Measurements from ENCODE around the gene OR4D1. TPM values are rescaled to one million over a fixed set of nuclear protein-coding genes. Genes with fewer than 3 reads are reported as not detected.

Gene OR4D1
- total and polyA plus RNA-seq, 2 experiments from 2014 or later: not detected

GRCh38 chr17:58161566-58161965 lies 13.4 kb downstream of the OR4D1 start:
- Histone ChIP-seq H4K20me1 (ENCODE audit: insufficient read depth, poor library complexity, severe bottlenecking) (no peaks in the 10 kb centered on the region), H3K9me2 (replicated peaks; ENCODE audit: insufficient read depth) (no peaks in the 10 kb centered on the region), H3K36me3 (replicated peaks; ENCODE audit: insufficient read depth, low read depth) (no peaks in the 10 kb centered on the region), H3K4me1 (ENCODE audit: insufficient read depth) (no peaks in the 10 kb centered on the region), H3K4me3 (no peak overlapping the region), H3K27ac (no peak overlapping the region), H3K79me2 (no peaks in the 10 kb centered on the region), H3K9me3 (ENCODE audit: low read depth) (no peaks in the 10 kb centered on the region), H3K4me2 (no peak overlapping the region), H3K27me3 (peaks cover 82% of the 10 kb centered on the region), H2AFZ (no peak overlapping the region)
- DNase-seq (ENCODE audit: low spot score): no peak
- 80% methylated on average over 3 of the region's 3 CpGs for WGBS (ENCODE audit: low lambda C conversion rate, missing lambda C conversion rate)
- TF ChIP-seq CTCF (IDR thresholded peaks at IDR 0.05; ENCODE audit: poor library complexity) (no peak), EZH2phosphoT487 (IDR thresholded peaks at IDR 0.05; ENCODE audit: low read depth, severe bottlenecking, unreplicated experiment) (no peak), EZH2 (IDR thresholded peaks at IDR 0.05; ENCODE audit: borderline replicate concordance) (no peak)

GRCh38 chr17:58165981-58166380 lies 17.8 kb downstream of the OR4D1 start:
- Histone ChIP-seq H3K9me3 (ENCODE audit: low read depth) (no peaks in the 10 kb centered on the region), H3K4me3 (no peak overlapping the region), H2AFZ (no peak overlapping the region), H3K27ac (no peak overlapping the region), H3K4me2 (no peak overlapping the region), H3K4me1 (ENCODE audit: insufficient read depth) (no peaks in the 10 kb centered on the region), H3K9me2 (replicated peaks; ENCODE audit: insufficient read depth) (no peaks in the 10 kb centered on the region), H3K27me3 (peaks cover 68% of the 10 kb centered on the region), H4K20me1 (ENCODE audit: insufficient read depth, poor library complexity, severe bottlenecking) (no peaks in the 10 kb centered on the region), H3K79me2 (no peaks in the 10 kb centered on the region), H3K36me3 (replicated peaks; ENCODE audit: insufficient read depth, low read depth) (no peaks in the 10 kb centered on the region)
- no peak for TF ChIP-seq CTCF (IDR thresholded peaks at IDR 0.05; ENCODE audit: poor library complexity)
- no peak for TF ChIP-seq EZH2phosphoT487 (IDR thresholded peaks at IDR 0.05; ENCODE audit: low read depth, severe bottlenecking, unreplicated experiment)
- TF ChIP-seq EZH2 (IDR thresholded peaks at IDR 0.05; ENCODE audit: borderline replicate concordance): no peak
- DNase-seq (ENCODE audit: low spot score): no peak
- 16% methylated on average over 2 of the region's 2 CpGs for WGBS (ENCODE audit: low lambda C conversion rate, missing lambda C conversion rate)

- TF ChIP-seq EZH2 (IDR thresholded peaks at IDR 0.05; ENCODE audit: borderline replicate concordance) (no peak), CTCF (IDR thresholded peaks at IDR 0.05; ENCODE audit: poor library complexity) (no peak), EZH2phosphoT487 (IDR thresholded peaks at IDR 0.05; ENCODE audit: low read depth, severe bottlenecking, unreplicated experiment) (no peak)
- Histone ChIP-seq H3K9me2 (replicated peaks; ENCODE audit: insufficient read depth) (no peaks in the 10 kb centered on the region), H3K4me2 (no peak within 1 kb of the TSS), H3K36me3 (replicated peaks; ENCODE audit: insufficient read depth, low read depth) (no peaks in the 10 kb centered on the region), H3K4me1 (ENCODE audit: insufficient read depth) (no peaks in the 10 kb centered on the region), H3K27me3 (peaks cover 61% of the 10 kb centered on the region), H2AFZ (no peak within 1 kb of the TSS), H4K20me1 (ENCODE audit: insufficient read depth, poor library complexity, severe bottlenecking) (no peaks in the 10 kb centered on the region), H3K4me3 (no peak within 1 kb of the TSS), H3K79me2 (no peaks in the 10 kb centered on the region), H3K27ac (no peak within 1 kb of the TSS), H3K9me3 (ENCODE audit: low read depth) (no peaks in the 10 kb centered on the region)
- WGBS (ENCODE audit: low lambda C conversion rate, missing lambda C conversion rate): 63% methylated on average over 6 of the region's 6 CpGs
- no peak for DNase-seq (ENCODE audit: low spot score)
Measured at GRCh38 chr17:58166682-58167081, 18.5 kb downstream of the OR4D1 start, which contains the start of gene OR4D2. Gene OR4D2 (plus strand): TSS chr17:58166982. CDS start chr17:58169656, 2,674 bp downstream.

- Histone ChIP-seq H3K36me3 (replicated peaks; ENCODE audit: insufficient read depth, low read depth) (no peaks in the 10 kb centered on the region), H3K4me3 (no peak overlapping the region), H3K27ac (no peak overlapping the region), H3K4me2 (no peak overlapping the region), H4K20me1 (ENCODE audit: insufficient read depth, poor library complexity, severe bottlenecking) (no peaks in the 10 kb centered on the region), H3K79me2 (no peaks in the 10 kb centered on the region), H2AFZ (no peak overlapping the region), H3K27me3 (peaks cover 42% of the 10 kb centered on the region), H3K9me3 (ENCODE audit: low read depth) (no peaks in the 10 kb centered on the region), H3K4me1 (ENCODE audit: insufficient read depth) (no peaks in the 10 kb centered on the region), H3K9me2 (replicated peaks; ENCODE audit: insufficient read depth) (no peaks in the 10 kb centered on the region)
- DNase-seq (ENCODE audit: low spot score): no peak
- WGBS (ENCODE audit: low lambda C conversion rate, missing lambda C conversion rate): 65% methylated on average over 4 of the region's 4 CpGs
- no peak for TF ChIP-seq CTCF (IDR thresholded peaks at IDR 0.05; ENCODE audit: poor library complexity)
Measured at GRCh38 chr17:58170622-58171021, 22.4 kb downstream of the OR4D1 start.

All from hepatocyte (in vitro differentiated cells).